Superior temporal gyrus (tissue), 1 donor: ENCODE data around the gene GALNT18.
A peak's percentile ranks its signal among the peaks of the same experiment; 100 is the strongest.

Experiments
- DNase-seq: peaks from one replicate; pipeline ENCODE4 v3.0.0-alpha.2; 2016; ENCODE audit errors: extremely low spot score

The GALNT18 gene

DNA sequence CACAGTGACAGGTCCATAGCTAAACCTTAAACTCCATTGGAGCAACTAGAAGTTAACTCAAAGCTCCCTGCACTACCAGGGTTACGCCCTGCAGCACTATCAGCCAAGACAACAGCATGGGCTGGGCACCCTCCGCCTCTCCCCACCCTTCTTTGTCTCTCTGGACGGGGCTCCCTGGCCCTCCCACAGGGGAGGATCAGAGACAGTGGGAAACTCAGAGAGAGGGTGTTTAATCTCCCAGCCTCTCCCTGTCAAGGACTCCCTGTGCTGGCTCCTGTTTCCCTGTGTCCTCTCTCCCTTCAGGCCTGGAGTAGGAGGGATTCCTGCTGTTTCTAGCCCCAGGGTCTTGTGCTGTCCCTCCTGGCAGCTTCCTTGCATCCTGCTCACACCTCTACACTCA is 211.9 kb downstream of the GALNT18 start:
- no peak for DNase-seq

DNA sequence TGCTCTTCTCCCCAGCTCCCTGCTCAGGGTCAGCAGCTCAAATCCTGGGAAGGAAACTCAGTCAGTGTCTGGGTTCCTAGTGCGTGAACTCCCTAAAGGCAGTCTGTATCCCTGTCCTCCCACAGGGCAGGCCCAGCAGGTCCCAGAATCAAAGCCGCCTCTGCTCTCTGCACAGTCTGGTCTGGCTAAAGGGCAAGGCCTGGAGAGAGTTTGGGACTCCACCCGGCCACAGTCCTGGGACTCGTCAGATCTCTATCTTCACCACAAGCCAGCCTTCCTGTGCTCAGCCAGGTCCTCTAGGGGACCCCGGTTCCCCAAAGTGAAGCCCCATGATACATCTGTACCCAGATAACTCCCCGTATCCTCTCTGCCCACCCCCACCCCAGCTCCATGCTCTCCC is 212.6 kb downstream of the GALNT18 start:
- no peak for DNase-seq

DNA sequence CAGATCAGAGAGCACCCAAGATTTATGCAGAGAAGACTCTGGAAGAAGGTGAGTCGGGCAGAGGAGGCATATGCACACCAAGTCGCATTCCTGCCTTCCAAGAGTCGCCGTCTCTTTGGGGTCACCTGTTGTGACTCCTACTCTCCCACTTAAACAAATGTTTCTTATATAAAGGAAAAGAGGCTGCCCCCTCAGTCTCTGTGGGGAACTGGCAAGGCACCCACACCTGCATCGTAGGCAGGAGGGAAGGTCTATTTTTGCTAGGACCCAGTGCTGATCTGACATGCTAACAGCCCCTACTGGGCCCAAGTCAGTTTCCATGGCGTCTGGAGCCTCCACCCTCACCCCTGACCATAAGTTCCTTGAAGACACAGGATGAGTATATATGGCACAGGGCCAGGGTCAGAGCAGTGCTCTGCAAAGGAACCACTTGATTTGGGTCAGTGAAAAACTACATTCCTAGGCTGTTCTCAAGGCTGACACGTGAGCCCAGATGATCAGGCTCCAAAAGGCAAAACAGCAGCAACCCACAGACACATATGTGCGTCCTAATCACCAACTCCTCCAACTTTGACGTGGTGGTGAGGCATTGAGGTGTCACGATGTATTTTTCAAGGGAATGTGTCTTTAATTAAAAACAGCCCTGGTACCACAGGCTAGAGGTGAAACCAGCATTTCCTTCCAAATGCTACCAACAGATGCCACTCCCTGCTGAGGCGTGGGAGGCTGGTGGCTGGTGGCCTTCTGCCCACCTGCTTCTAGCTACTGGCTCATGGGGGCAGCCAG is 213.2 kb downstream of the GALNT18 start:
- DNase-seq, result peak; percentile 33

DNA sequence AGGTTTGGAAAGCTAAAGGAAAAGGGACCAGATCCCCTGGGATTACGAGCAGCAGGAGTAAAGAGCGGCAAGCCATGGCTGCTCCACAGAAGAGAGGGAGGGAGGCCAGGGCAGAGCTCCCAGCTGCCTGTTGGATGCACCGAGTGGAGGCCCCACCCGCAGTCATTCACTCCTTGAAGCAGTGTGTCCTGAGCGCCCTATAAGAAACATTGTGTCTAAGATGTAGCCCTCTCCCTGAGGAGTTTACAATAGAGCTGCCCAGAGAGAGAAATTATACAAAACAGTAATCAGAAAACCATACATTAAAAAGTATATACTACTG is 214.1 kb downstream of the GALNT18 start:
- DNase-seq, result no peak

DNA sequence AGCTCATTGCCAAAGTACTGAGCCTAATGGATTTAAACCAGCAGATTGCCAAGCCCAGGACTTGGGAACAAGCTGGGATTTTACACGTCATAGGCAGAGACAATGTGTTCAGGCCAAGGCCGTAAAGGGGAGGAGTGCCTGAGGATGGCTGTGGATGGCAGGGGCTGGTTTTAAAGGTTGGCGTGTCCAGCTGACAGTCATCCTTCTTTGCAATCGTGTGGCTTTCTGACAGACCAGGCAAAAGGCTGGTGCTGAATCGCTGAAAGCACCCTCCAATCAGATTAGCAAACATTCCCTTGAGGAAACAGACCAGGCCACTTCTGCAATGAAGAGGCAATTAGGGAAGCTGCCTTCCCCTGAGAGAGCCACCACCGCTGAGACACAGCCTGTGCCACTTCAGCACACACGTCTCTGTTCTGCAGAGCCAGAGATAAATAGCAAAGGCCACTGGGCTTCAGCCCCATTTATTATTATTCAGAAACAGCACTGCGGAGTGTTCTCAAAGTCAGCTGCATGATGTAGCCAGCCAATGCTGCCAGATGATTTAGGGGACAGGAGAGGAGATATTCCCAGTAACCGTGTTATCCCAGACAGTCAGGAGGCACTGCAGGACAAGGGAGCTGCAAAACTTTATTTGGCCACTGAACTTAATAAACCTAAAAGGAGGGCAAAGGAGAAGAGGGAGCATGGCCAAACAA is 214.6 kb downstream of the GALNT18 start:
- DNase-seq, result no peak

DNA sequence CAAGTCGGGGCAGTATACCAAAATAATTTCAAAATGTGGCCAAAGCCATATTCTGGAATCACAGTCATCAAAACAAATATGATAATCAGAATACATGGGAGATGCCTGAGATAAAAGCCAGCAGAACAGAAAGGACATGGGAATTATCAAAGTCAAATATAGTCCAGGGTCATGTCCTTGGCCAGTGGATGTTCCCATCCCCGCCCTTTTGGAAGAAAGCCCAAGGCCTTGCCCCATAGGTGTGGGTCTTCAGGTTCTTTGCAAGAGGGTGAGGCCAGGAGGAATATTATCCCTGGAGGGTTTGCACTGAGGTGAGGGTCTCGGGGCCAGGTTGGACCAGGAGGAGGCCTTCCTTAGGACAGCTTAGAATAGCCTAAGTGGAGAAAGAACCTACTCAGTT is 215.2 kb downstream of the GALNT18 start:
- DNase-seq, result no peak

DNA sequence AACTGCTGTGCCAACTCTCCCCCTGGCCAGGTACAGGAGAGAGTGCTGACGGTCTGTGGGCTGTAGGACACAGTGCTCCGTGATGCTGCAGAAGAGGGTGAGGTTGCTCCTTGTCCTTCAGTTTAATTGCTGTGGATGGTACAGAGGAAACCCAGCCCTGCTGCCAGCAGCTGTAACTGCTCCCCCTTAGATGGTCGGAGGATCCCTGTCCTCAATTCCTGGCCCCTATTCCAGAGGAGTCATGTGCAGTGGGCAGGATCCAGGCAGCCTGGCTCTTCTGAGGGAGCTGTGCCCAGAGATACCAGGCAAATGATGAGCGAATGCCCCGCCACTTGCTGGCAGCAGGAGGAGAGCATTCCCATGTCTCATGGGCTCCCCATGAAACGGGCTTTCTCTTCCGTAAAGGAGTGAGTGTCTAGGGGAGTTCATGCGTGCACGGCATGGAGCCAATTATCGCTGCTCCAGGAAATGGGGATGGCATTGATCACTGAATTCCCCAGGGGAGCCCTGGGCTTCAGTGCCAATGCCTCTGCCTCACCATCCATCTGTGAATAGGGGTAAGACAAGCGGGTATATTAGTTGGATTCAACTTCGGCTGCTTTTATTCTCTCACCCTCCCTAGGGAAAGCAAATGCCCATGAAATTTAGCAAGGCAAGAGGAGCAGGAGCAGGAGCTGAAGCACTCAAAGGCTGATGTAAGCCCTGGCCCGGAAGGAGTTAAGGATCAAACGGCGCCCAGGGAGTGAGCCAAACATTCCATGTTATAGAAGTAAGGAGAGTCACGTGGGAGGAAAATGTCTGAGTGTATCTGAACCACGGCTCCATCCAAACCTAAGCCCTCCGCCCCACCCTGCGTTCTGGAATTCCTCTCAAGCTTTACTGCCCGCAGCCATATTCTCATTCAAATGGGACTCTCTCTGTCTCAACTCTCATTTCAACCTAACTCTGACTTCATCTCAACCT is 217.8 kb downstream of the GALNT18 start:
- no peak for DNase-seq

DNA sequence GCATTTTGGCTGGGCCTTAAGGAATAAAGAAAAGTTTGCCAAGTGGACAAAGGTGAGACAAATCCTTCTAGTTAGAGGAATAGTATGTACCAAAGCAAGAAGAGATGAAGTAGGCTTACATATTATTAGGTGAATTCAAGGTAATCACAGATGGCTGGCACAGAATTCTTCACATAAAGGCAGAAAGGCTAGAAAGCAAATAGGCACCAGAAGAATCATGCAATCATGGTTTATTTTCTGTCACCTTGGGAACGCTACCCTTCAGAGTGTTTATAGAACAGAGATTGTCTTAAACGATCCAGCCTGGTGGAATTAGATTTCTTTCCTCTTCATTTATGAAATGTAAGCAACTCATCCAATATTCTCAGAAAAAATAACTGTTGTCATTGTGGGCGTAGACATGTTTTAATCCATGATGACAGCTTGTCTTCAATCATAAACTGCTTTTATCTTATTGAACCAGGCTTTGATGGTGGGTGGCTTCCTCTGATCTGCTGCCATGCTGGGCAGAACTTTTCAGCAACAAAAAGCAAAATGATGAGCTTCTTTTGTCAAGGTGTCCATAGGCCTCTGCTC is 219.8 kb downstream of the GALNT18 start:
- DNase-seq, result no peak

DNA sequence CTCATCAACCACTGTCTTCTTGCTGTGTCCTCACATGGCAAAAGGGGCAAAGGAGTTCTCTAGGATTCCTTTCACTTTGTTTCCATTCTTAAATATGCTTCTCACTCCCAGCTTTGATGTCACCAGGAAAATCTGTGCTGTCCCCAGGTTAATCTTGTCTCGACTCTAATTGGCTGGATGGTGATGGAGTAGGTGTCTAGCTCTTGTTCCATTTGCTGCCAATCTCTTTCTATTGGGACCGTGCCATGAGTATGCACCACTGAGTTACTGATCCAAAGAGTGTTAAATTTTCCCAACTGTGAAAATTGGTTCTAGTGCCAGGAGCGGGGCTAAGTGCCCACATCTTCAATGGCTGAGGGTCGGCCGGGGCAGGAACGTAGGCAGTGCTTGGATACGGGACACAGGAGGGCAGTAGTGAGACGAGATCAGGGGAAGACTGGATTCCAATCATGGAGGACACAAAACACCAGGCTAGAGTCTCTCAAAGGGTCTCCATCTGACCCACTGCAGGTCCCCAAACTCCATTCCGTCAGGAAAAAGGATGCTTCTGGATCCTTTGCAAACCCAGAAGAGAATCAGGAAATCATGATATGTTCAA is 221.1 kb downstream of the GALNT18 start:
- DNase-seq, result no peak

DNA sequence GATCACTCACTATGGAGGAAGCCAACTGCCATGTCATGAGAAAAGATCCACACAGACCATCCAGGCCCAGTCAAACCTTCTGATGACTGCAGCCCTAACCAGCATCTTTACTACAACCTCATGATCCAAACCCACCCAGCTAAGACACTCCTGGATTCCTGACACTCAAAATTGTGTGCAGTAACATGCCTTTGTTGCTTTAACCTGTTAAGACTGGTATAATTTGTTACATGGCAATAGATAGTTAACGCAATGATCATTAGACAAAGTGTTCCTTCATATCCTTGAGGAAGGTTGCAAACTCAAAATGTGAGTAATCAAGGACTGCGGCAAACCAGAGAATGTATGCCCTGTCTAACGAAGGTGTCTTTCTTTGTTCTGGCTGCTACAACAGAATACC is 221.7 kb downstream of the GALNT18 start:
- DNase-seq, result no peak

DNA sequence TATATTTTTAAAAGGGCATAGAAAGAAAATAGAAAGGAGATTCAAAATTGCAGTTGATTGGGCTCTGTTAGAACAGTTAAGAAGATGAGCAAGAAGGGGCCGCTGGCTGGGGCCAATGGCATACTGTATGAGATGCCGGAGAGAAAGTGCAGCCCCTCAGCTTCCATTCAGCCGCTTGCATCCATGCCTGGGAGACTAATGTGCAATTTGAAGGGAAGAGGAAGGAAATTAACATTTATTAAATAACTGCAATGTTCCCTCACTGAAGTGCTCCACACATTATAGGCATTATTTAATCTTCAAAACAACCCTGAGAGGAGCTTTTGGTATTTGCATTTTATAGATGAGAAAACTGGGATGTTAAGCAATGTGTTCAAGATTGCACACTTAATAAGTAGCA is 224.0 kb downstream of the GALNT18 start:
- DNase-seq, result no peak

DNA sequence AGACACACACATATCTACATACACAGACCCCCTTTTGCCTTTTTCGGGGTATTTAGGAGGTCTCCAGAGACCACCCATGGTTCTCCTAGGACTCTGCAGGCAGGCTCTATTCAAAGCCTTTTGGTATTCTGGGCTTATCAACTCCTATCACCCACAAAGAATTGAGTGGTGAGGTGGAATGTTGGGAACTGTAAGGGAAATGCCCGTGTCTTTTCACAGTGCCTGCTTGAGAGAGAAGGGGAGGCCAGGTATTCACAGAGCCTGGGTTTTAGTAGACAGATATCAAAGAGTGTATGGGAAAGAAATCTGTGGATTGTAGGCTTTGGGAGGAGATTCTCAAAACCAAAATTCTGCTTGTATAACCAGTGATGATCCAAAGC is 224.8 kb downstream of the GALNT18 start:
- DNase-seq, result no peak

DNA sequence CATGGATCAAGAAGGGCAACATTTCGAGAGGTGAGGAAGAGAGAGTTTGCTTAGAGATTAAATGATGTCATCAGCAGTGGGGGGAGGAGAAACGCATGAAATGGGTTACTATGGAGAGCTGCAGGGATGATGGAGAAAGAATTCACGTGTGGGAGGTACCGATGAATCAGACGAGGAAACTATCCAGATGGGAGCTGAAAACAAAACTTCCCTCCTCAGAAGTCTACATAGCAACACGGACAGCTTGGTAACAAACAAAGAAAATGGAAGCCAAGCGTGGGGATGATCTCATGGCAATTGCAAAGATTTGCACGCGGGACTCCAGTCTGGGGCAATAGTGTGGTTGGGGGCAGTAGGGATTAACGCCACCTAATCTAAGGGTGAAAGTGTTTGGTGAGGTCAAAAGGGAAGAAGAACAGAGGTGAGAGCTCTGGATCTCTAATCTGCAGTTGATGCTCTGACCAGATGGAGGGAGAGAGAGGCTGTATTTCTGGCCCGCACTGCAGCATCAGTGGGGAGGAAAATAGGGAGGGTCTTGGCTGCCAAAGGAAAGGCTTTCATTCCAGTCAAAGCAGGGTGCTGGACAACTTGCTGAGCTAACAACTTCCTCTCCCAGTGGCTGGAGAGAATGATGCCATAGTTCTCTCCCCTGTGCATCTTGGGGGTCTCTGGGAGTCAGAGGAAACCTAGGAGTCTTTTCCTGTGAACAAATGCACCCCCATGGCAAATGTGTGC is 225.3 kb downstream of the GALNT18 start:
- DNase-seq, result peak; percentile 70

DNA sequence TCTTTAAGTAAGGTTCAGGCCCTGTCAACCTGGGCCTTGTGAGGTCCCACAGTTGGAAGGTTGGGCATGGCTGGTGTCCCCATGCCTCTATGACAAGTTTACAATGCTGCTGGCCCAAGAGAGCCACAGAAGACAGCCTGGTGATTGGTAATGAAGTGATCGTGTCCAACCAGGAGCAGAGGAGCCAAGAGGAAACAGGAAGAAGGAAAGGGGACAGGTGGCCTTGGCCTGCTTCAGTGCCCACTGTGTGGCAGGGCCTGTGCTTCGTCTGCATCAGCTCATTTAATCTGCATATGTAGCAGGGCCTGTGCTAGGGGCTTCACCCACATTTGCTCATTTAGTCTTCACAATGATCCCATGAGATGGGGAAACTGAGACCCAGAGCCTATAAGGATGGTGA is 226.7 kb downstream of the GALNT18 start:
- no peak for DNase-seq

DNA sequence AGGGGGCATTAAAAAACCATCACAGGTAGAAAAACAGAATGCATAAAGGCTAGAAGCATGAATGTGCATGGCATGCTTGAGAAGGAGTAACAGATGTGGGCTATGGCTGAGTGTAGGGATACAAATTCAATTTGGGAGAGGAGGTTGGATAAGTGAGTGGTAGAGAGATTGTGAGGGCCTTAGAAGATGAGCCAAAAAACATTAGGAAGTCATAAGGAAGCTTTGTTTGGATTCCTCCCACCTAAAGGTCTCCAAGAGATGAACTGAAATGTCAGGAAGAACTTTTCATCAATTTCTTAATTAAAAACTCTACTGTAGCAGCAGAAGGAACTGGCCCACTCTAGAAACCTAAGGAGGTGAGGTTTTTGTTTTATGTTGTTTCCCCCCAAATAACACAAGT is 227.6 kb downstream of the GALNT18 start:
- DNase-seq, result no peak

DNA sequence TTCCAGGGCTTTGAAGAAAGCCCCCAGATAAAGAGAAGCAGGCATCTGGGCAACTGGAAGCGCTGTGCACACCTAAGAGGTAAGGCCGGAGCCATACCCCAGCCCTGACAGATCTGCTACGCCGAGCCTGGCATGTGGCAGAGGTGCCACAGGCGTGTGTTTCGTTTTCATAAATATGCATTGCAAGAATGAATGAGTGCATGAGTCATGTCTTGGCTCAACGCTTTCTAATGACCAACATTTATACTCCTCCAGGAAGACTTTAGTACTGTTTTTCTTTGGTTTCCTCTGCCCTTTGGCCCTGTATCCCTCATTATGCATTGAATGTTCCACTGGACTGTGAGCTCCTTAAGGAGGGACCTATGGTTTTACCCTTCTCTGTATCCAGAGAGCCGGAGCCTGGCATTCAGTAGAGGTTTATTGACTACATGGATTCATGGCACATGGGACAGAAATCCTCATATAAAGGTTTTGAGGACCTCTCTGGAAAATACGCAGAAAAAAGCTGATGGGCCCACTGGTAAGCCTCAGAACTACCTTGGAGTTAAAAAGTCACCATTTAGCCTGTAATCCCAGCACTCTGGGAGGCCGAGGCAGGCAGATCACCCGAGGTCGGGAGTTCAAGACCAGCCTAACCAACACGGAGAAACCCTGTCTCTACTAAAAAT is 229.9 kb downstream of the GALNT18 start:
- DNase-seq, result no peak

DNA sequence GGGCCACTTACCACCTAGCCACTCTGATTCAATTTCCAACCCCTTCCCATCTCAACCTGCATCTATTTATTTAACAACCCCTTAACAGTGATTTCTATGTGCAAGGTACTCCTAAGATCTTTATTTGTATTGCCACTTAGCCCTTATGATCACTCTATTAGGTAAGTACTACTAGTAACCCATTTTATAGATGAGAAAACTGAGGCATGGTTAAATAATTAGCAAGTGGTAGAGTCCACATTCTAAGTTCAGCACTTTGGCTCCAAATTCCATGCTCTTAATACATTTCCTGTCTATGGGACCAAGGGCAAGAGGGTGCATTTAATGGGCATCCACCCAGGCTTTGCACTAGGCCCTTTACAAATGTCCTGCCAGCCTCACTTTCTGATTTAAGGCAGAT is 230.6 kb downstream of the GALNT18 start:
- DNase-seq, result no peak

DNA sequence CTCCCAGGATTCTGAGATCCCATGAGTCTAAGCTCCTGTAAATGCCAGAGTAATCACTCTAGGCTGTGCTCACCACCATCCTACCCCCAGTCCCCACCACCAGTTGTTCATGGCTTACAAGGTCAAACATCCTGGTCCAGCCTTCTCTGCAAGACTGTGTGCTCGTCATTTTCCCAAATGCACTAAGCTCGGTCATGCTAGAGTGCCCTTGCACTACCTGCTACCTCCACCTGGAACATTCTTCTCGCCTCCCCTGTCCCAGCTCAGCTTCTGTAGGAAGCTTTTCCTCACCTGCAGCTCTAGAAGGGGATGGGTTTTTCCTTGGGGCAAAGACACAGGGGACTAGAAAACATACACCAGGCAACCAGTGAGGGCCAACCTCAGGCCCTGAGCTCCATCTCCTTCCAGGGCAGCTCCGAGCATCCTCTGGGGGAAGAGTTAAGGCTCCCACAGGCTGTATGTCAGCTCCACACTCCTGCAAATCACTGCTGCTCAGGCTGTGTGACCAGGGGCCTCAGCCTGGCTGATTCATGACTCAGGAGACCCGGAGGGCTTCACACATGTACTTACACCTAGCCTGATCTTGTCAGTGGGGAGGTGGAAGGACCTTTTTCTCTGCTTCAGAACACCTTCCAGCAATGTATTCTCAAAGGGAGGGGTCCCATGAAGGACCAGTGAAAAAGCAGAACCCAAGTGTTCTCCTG is 231.6 kb downstream of the GALNT18 start:
- no peak for DNase-seq

DNA sequence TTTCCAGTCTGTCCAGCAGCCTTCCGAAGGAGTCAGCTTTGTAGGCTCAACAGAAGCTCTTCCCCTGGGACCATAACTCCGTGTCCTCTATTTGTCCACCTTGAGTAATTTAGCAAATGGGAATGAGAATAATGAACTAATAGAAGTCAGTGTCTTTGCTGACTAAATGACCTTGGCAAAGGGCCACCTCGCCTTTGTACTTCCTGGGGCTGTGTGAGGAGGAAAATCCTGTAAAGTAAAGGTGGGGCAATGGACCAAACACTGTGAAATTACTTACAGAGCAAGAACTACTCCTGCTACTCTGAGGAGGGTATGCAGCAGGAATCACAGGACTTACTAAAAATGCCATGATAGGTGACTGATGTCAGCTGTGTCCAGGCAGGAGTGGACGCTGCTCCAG is 232.6 kb downstream of the GALNT18 start:
- no peak for DNase-seq
